ENCODE measurements around the gene TPSD1. TPM values are rescaled to one million over a fixed set of nuclear protein-coding genes. Genes with fewer than 3 reads are reported as not detected.

Gene TPSD1
- total RNA-seq, 3 donors from 2014 or later (not counting 1 experiment from before 2014, with no cell fraction given): 3.2 TPM; not detected in 2

GRCh38 chr16:1215574-1216295 is 40.1 kb upstream of the TPSD1 start:
- ATAC-seq (no peak), DNase-seq (no peak)
- TF ChIP-seq CTCF (IDR thresholded peaks at IDR 0.05): no peak
- no peak overlapping the region for H3K4me3 ChIP-seq (ENCODE audit: low read length)
- H3K4me1 ChIP-seq (ENCODE audit: control insufficient read depth, insufficient read depth, low read length): no peaks in the 10 kb centered on the region
- H3K9me3 ChIP-seq (ENCODE audit: control insufficient read depth, insufficient read depth, low read length): no peaks in the 10 kb centered on the region
- H3K36me3 ChIP-seq (ENCODE audit: control insufficient read depth, insufficient read depth, low read length): no peaks in the 10 kb centered on the region
- no peak overlapping the region for H3K27ac ChIP-seq (ENCODE audit: low read length)
- Mint-ChIP-seq H3K9me3 (no peaks in the 10 kb centered on the region), H3K27me3 (ENCODE audit: low read depth in 2 of 2) (no peaks in the 10 kb centered on the region), H3K4me1 (peaks cover 0 to 4% of the 10 kb centered on the region in 2 donors), H3K27ac (no peak overlapping the region), H3K36me3 (no peaks in the 10 kb centered on the region), H3K4me3 (no peak overlapping the region)
- 71% methylated on average over 32 of the region's 32 CpGs for WGBS (ENCODE audit: insufficient coverage)
- no peaks in the 10 kb centered on the region for H3K27me3 ChIP-seq (ENCODE audit: control insufficient read depth, insufficient read depth, low read length)
- intact Hi-C loops (cut with micrococcal nuclease): no loop called here

- Histone ChIP-seq H3K27me3 (ENCODE audit: control insufficient read depth, insufficient read depth, low read length) (no peaks in the 10 kb centered on the region), H3K4me3 (ENCODE audit: low read length) (no peak overlapping the region), H3K27ac (ENCODE audit: low read length) (no peak overlapping the region), H3K4me1 (ENCODE audit: control insufficient read depth, insufficient read depth, low read length) (no peaks in the 10 kb centered on the region), H3K9me3 (ENCODE audit: control insufficient read depth, insufficient read depth, low read length) (no peaks in the 10 kb centered on the region), H3K36me3 (ENCODE audit: control insufficient read depth, insufficient read depth, low read length) (no peaks in the 10 kb centered on the region)
- TF ChIP-seq CTCF (IDR thresholded peaks at IDR 0.05): no peak
- H3K27ac Mint-ChIP-seq: no peak overlapping the region
- peaks cover 0 to 4% of the 10 kb centered on the region in 2 donors for H3K4me1 Mint-ChIP-seq
- intact Hi-C loops (cut with micrococcal nuclease): no loop called here
- DNase-seq (no peak), ATAC-seq (no peak)
- no peak overlapping the region for H3K4me3 Mint-ChIP-seq
- no peaks in the 10 kb centered on the region for H3K27me3 Mint-ChIP-seq (ENCODE audit: low read depth in 2 of 2)
- H3K36me3 Mint-ChIP-seq: no peaks in the 10 kb centered on the region
- H3K9me3 Mint-ChIP-seq: no peaks in the 10 kb centered on the region
- 85% methylated on average over 12 of the region's 12 CpGs for WGBS (ENCODE audit: insufficient coverage)
Measured at GRCh38 chr16:1216296-1216619, 39.6 kb upstream of the TPSD1 start.

GRCh38 chr16:1216681-1217400 is 39.0 kb upstream of the TPSD1 start:
- H3K4me3 Mint-ChIP-seq: no peak overlapping the region
- H3K9me3 ChIP-seq (ENCODE audit: control insufficient read depth, insufficient read depth, low read length): no peaks in the 10 kb centered on the region
- no peaks in the 10 kb centered on the region for H3K36me3 ChIP-seq (ENCODE audit: control insufficient read depth, insufficient read depth, low read length)
- H3K4me3 ChIP-seq (ENCODE audit: low read length): no peak overlapping the region
- 90% methylated on average over 32 of the region's 32 CpGs for WGBS (ENCODE audit: insufficient coverage)
- intact Hi-C loops (cut with micrococcal nuclease): no loop called here
- no peak for ATAC-seq
- H3K9me3 Mint-ChIP-seq: no peaks in the 10 kb centered on the region
- no peak for DNase-seq
- H3K27ac Mint-ChIP-seq: no peak overlapping the region
- no peaks in the 10 kb centered on the region for H3K36me3 Mint-ChIP-seq
- H3K4me1 Mint-ChIP-seq: peaks cover 0 to 4% of the 10 kb centered on the region in 2 donors
- H3K27me3 ChIP-seq (ENCODE audit: control insufficient read depth, insufficient read depth, low read length): no peaks in the 10 kb centered on the region
- no peak for TF ChIP-seq CTCF (IDR thresholded peaks at IDR 0.05)
- no peaks in the 10 kb centered on the region for H3K4me1 ChIP-seq (ENCODE audit: control insufficient read depth, insufficient read depth, low read length)
- no peak overlapping the region for H3K27ac ChIP-seq (ENCODE audit: low read length)
- H3K27me3 Mint-ChIP-seq (ENCODE audit: low read depth in 2 of 2): no peaks in the 10 kb centered on the region
